GM12872 (cell line): ENCODE measurements around the gene TLK1.

ENCODE experiments used
- CTCF ChIP-seq: IDR thresholded peaks from 3 replicates; pipeline ENCODE4 v1.5.1; 2011; ENCODE audit warnings: low read depth, mild to moderate bottlenecking, low read length, moderate library complexity; ENCODE audit not compliant: insufficient read depth

The TLK1 gene

GRCh38 chr2:171169333-171169732 is 8.6 kb upstream of the TLK1 start:
- TF ChIP-seq CTCF: no peak

DNA sequence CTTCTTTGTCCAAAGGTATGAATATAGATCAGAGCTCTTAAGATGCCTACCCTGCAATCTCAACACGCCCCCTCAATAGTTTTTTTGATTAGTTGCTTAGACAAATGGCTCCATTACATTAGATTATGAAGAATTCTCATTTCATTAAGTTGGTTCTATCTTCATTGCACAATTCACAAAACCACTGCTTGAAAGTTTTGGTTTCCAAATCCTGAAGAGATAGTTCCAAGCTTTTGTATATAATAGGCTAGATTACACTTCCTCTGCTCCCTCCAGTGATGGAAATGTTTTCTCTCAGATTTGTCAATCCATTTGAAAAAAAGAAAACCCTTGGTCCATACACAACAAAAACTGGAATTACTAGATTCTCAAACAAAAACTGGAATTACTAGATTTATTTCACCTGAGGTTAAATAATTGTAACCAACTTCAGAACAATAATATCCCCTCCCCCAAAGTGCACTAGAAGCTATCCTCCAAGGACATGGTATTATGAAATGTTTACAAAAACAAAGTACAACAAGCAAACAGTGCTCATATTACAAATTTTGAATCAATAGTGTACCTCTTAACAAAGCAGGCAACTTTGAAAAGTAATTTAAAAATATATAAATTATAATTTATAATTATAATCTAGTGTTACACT is 6.8 kb upstream of the TLK1 start:
- no peak for TF ChIP-seq CTCF

- no peak for TF ChIP-seq CTCF
These were observed 5.8 kb upstream of the TLK1 start for GRCh38 chr2:171166328-171166983.

GRCh38 chr2:171165967-171166327 is 5.3 kb upstream of the TLK1 start:
- no peak for TF ChIP-seq CTCF

DNA sequence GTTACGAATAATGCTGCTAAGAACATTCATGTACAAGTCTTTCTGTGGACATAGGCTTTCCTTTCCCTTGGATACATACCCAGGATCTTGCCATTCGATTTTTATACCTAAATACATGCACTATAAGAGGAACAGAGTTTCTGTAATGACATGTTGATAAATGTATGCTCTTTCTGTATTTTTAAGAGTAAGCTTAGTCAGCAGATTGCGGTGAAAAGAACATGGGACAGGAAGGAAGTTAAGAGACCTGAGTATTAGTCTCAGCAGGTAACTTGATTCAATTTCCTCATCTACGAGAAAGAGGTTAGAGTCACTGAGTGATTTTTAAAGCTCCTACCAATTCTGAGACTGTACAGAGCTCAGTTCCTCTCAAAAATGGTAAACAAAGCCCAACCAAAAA is 2.6 kb upstream of the TLK1 start:
- no peak for TF ChIP-seq CTCF

GRCh38 chr2:171160956-171161740 is 455 bp upstream of the TLK1 start:
- 0 out of 3 replicates have a peak, but pooled peaks have one; percentile 9 for TF ChIP-seq CTCF

GRCh38 chr2:171159372-171160118 is 1.1 kb downstream of the TLK1 start:
- peak; percentile 61 for TF ChIP-seq CTCF
